Measurements from ENCODE around the gene AKAP8L.
"Not testable (repeated sequence)": the region's sequence is repeated elsewhere in the genome, so short reads cannot be mapped to it uniquely, and the experiment has no call there.

Gene AKAP8L

GRCh38 chr19:15353908-15354307 is 64.9 kb downstream of the AKAP8L start:
- DNase-seq (ENCODE audit: low spot score): no peak

GRCh38 chr19:15352535-15352934 is 66.3 kb downstream of the AKAP8L start:
- DNase-seq (ENCODE audit: low spot score): not testable (repeated sequence)

- DNase-seq (ENCODE audit: low spot score): not testable (repeated sequence)
Measured at GRCh38 chr19:15341328-15341727, 77.5 kb downstream of the AKAP8L start.

GRCh38 chr19:15340086-15340485 is 78.7 kb downstream of the AKAP8L start:
- no peak for DNase-seq (ENCODE audit: low spot score)

GRCh38 chr19:15337202-15337601 is 81.6 kb downstream of the AKAP8L start:
- DNase-seq (ENCODE audit: low spot score): no peak

GRCh38 chr19:15335992-15336391 is 82.8 kb downstream of the AKAP8L start:
- DNase-seq (ENCODE audit: low spot score): not testable (repeated sequence)

- peak; percentile 76 for DNase-seq (ENCODE audit: low spot score)
Measured at GRCh38 chr19:15332311-15332996, 86.3 kb downstream of the AKAP8L start, which contains the start of gene BRD4. BRD4 (minus strand) TSS chr19:15332539; CDS start chr19:15273099, 59,440 bp downstream.

GRCh38 chr19:15331419-15332310 is 87.1 kb downstream of the AKAP8L start:
- peak; percentile 61 for DNase-seq (ENCODE audit: low spot score)

- DNase-seq (ENCODE audit: low spot score): peak; percentile 25
Measured at GRCh38 chr19:15330801-15331418, 87.9 kb downstream of the AKAP8L start.
